ENCODE data around the gene CTLA4. TPM values are rescaled to one million over a fixed set of nuclear protein-coding genes. Genes with fewer than 3 reads are reported as not detected.

CTLA4 gene
- total RNA-seq, 1 donor from 2014 or later = not detected

GRCh38 chr2:203861607-203862006, 6.0 kb upstream of the CTLA4 start:
- no peak for TF ChIP-seq CTCF (IDR thresholded peaks at IDR 0.05)
- Mint-ChIP-seq H3K4me3 (ENCODE audit: unreplicated experiment) (no peak overlapping the region), H3K36me3 (ENCODE audit: low read depth) (no peaks in the 10 kb centered on the region), H3K4me1 (ENCODE audit: low read depth) (peaks cover 13% of the 10 kb centered on the region), H3K27me3 (ENCODE audit: low read depth) (peaks cover 4% of the 10 kb centered on the region), H3K9me3 (ENCODE audit: low read depth) (peaks cover 10% of the 10 kb centered on the region), H3K27ac (ENCODE audit: unreplicated experiment) (no peak overlapping the region)
- no peak for DNase-seq (ENCODE audit: low spot score)

- Mint-ChIP-seq H3K27ac (ENCODE audit: unreplicated experiment) (no peak overlapping the region), H3K4me1 (ENCODE audit: low read depth) (no peaks in the 10 kb centered on the region), H3K36me3 (ENCODE audit: low read depth) (no peaks in the 10 kb centered on the region), H3K9me3 (ENCODE audit: low read depth) (peaks cover 1% of the 10 kb centered on the region), H3K4me3 (ENCODE audit: unreplicated experiment) (no peak overlapping the region), H3K27me3 (ENCODE audit: low read depth) (peaks cover 20% of the 10 kb centered on the region)
- DNase-seq (ENCODE audit: low spot score) = no peak
- TF ChIP-seq CTCF (IDR thresholded peaks at IDR 0.05) = no peak
Observed at GRCh38 chr2:203869223-203870042, 1.9 kb downstream of the CTLA4 start.

GRCh38 chr2:203870481-203870880, 2.9 kb downstream of the CTLA4 start:
- Mint-ChIP-seq H3K27me3 (ENCODE audit: low read depth) (peaks cover 20% of the 10 kb centered on the region), H3K36me3 (ENCODE audit: low read depth) (no peaks in the 10 kb centered on the region), H3K4me3 (ENCODE audit: unreplicated experiment) (no peak overlapping the region), H3K27ac (ENCODE audit: unreplicated experiment) (no peak overlapping the region), H3K4me1 (ENCODE audit: low read depth) (no peaks in the 10 kb centered on the region), H3K9me3 (ENCODE audit: low read depth) (no peaks in the 10 kb centered on the region)
- DNase-seq (ENCODE audit: low spot score) = no peak
- TF ChIP-seq CTCF (IDR thresholded peaks at IDR 0.05) = no peak

GRCh38 chr2:203870941-203871340, 3.4 kb downstream of the CTLA4 start:
- Mint-ChIP-seq H3K27ac (ENCODE audit: unreplicated experiment) (no peak overlapping the region), H3K4me1 (ENCODE audit: low read depth) (no peaks in the 10 kb centered on the region), H3K27me3 (ENCODE audit: low read depth) (peaks cover 18% of the 10 kb centered on the region), H3K9me3 (ENCODE audit: low read depth) (no peaks in the 10 kb centered on the region), H3K4me3 (ENCODE audit: unreplicated experiment) (no peak overlapping the region), H3K36me3 (ENCODE audit: low read depth) (no peaks in the 10 kb centered on the region)
- no peak for DNase-seq (ENCODE audit: low spot score)
- TF ChIP-seq CTCF (IDR thresholded peaks at IDR 0.05) = no peak

GRCh38 chr2:203871371-203871983, 3.9 kb downstream of the CTLA4 start:
- no peaks in the 10 kb centered on the region for H3K9me3 Mint-ChIP-seq (ENCODE audit: low read depth)
- no peaks in the 10 kb centered on the region for H3K36me3 Mint-ChIP-seq (ENCODE audit: low read depth)

More at GRCh38 chr2:203871371-203871983, 3.9 kb downstream of the CTLA4 start:
- DNase-seq (ENCODE audit: low spot score) = no peak
- Mint-ChIP-seq H3K27ac (ENCODE audit: unreplicated experiment) (no peak overlapping the region), H3K4me1 (ENCODE audit: low read depth) (no peaks in the 10 kb centered on the region), H3K27me3 (ENCODE audit: low read depth) (peaks cover 17% of the 10 kb centered on the region), H3K4me3 (ENCODE audit: unreplicated experiment) (no peak overlapping the region)
- no peak for TF ChIP-seq CTCF (IDR thresholded peaks at IDR 0.05)

All from chondrocyte (in vitro differentiated cells).